ENCODE measurements around the gene KIAA0408.

DNA sequence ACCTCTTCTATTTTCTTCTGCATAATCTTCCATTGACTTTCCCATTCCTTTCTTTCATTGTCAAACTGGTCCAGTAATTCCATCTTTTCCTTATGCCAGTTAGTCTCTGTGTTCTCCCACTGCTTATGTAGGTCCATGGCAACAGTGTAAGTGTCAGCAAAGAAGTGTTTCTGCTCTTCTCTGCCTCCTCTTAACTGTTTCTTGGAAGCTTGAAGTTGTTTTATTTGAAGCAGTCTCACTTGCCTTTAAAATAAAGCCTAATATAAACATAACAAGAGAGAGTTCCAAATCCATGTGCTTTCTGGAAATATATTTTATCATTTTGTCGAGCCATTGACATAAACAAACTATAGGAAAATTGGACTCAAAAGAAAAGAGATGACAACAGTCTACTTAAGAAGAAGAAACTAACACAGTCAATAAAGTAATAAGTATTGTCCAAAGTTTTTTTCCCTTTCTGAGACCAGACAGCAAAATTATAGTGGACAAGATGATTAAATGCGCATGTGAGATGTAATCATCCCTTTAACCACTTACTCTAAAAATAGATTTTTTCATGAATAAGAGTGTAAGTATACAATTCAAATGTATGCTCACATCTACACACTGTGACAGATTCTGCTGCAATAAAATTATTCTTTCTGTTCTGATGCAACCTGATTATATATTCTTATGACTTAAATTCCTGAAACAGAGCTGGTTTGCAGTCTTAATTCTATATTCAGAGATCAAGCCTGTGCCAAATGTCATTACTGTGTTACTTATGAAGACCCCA lies 5.2 kb downstream of the KIAA0408 start:
- TF ChIP-seq, protein P1, sequence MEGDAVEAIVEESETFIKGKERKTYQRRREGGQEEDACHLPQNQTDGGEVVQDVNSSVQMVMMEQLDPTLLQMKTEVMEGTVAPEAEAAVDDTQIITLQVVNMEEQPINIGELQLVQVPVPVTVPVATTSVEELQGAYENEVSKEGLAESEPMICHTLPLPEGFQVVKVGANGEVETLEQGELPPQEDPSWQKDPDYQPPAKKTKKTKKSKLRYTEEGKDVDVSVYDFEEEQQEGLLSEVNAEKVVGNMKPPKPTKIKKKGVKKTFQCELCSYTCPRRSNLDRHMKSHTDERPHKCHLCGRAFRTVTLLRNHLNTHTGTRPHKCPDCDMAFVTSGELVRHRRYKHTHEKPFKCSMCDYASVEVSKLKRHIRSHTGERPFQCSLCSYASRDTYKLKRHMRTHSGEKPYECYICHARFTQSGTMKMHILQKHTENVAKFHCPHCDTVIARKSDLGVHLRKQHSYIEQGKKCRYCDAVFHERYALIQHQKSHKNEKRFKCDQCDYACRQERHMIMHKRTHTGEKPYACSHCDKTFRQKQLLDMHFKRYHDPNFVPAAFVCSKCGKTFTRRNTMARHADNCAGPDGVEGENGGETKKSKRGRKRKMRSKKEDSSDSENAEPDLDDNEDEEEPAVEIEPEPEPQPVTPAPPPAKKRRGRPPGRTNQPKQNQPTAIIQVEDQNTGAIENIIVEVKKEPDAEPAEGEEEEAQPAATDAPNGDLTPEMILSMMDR (conservative IDR thresholded peaks at IDR 0.05 in 1 of 2, IDR thresholded peaks at IDR 0.05 in 1 of 2; ENCODE audit: low read depth in 1 of 2, low read length in 2 of 2) = no peak
- TF ChIP-seq EZH2 (IDR thresholded peaks at IDR 0.05; ENCODE audit: low read length, missing control alignments) = no peak

All from fibroblast of lung (primary cell).